HCT116 (cell line): ENCODE measurements around the gene CNGA3.

Experiments used
- ATF3 ChIP-seq: IDR thresholded peaks from 2 replicates; pipeline ENCODE4 v1.6.1; 2012
- CTCF ChIP-seq, 3 experiments: fragments of 200-600 bp in 1 of 3; sonication (generic) in 1 of 3; IDR thresholded peaks in 2 of 3; conservative IDR thresholded peaks in 1 of 3; 2 replicates each; pipeline ENCODE4 v1.5.1; 2012 to 2017; ENCODE audit warnings: low read depth in 2 of 3, low read length in 2 of 3, antibody characterized with exemption in 1 of 3, borderline replicate concordance in 1 of 3, control low read depth in 1 of 3, mild to moderate bottlenecking in 1 of 3, mixed read lengths in 1 of 3, mixed run types in 1 of 3, moderate library complexity in 1 of 3; ENCODE audit not compliant: insufficient read depth in 1 of 3
- EGR1 ChIP-seq: IDR thresholded peaks from 2 replicates; pipeline ENCODE4 v1.6.1; 2012; ENCODE audit warnings: low read depth
- EZH2 ChIP-seq: fragments of 200-600 bp; sonication (generic); IDR thresholded peaks from 2 replicates; pipeline ENCODE4 v1.6.1; 2017; ENCODE audit warnings: antibody characterized with exemption, mixed run types
- EZH2phosphoT487 ChIP-seq: fragments of 200-600 bp; IDR thresholded peaks from 2 replicates; pipeline ENCODE4 v1.6.1; 2018; ENCODE audit warnings: antibody characterized with exemption, borderline replicate concordance
- POLR2A ChIP-seq: IDR thresholded peaks from 2 replicates; pipeline ENCODE4 v1.7.0; 2011; ENCODE audit warnings: borderline replicate concordance; ENCODE audit not compliant: insufficient read depth, insufficient read length; ENCODE audit errors: extremely low read depth
- POLR2AphosphoS5 ChIP-seq: IDR thresholded peaks from 2 replicates; pipeline ENCODE4 v1.6.1; 2011; ENCODE audit warnings: mild to moderate bottlenecking, low read depth, low read length, moderate library complexity
- REST ChIP-seq: IDR thresholded peaks from 2 replicates; pipeline ENCODE4 v1.6.1; 2012; ENCODE audit warnings: low read depth
- SP1 ChIP-seq: IDR thresholded peaks from 2 replicates; pipeline ENCODE4 v1.6.1; 2012; ENCODE audit warnings: low read depth
- SRF ChIP-seq: IDR thresholded peaks from 2 replicates; pipeline ENCODE4 v1.6.1; 2012; ENCODE audit warnings: low read depth
- YY1 ChIP-seq: IDR thresholded peaks from 2 replicates; pipeline ENCODE4 v1.6.1; 2011; ENCODE audit warnings: low read length, low read depth, moderate library complexity, mild to moderate bottlenecking; ENCODE audit not compliant: insufficient replicate concordance; ENCODE audit errors: extremely low read depth
- ZBTB33 ChIP-seq: IDR thresholded peaks from 2 replicates; pipeline ENCODE4 v1.6.1; 2011; ENCODE audit warnings: mild to moderate bottlenecking, low read length, moderate library complexity; ENCODE audit not compliant: insufficient replicate concordance; ENCODE audit errors: extremely low read depth

GRCh38 chr2:98396745-98397355 is 50.6 kb downstream of the CNGA3 start:
- TF ChIP-seq EZH2 (no peak), CTCF (IDR thresholded peaks at IDR 0.05 in 2 of 3, conservative IDR thresholded peaks at IDR 0.05 in 1 of 3; ENCODE audit: borderline replicate concordance in 1 of 3, insufficient read depth in 1 of 3, low read depth in 2 of 3, low read length in 2 of 3) (no peak), POLR2A (no peak), POLR2AphosphoS5 (no peak), SP1 (no peak), SRF (no peak), ATF3 (no peak), EGR1 (no peak), EZH2phosphoT487 (no peak), ZBTB33 (no peak), YY1 (no peak), REST (no peak)
